ENCODE measurements around the gene TAF4. TPM values are rescaled to one million over a fixed set of nuclear protein-coding genes. Genes with fewer than 3 reads are reported as not detected.

Gene TAF4
- total RNA-seq, 1 experiment from 2014 or later: 94.9 TPM

GRCh38 chr20:62060631-62061541, 4.8 kb downstream of the TAF4 start:
- Histone ChIP-seq H3K36me3 (ENCODE audit: control insufficient read depth, insufficient read depth, low read length) (peaks cover 10% of the 10 kb centered on the region; the same call in 1 of the 2 replicates), H3K27me3 (replicated peaks; ENCODE audit: control insufficient read depth, insufficient read depth, low read length) (no peaks in the 10 kb centered on the region), H3K9me3 (no peaks in the 10 kb centered on the region), H3K4me1 (peaks cover 12% of the 10 kb centered on the region), H3K4me3 (ENCODE audit: low read depth, low read length) (no peak overlapping the region)
- peak in 1 of 2 experiments; percentile 35 for DNase-seq
- BruUV-seq (replicated peaks): no TSS peak
- ChIA-PET POLR2A (no interaction called here), CTCF (no interaction called here)
- H3K27me3 Mint-ChIP-seq (ENCODE audit: insufficient read depth, unreplicated experiment): no peaks in the 10 kb centered on the region
- no peaks in the 10 kb centered on the region for H3K9me3 Mint-ChIP-seq (ENCODE audit: unreplicated experiment)
- H3K27ac Mint-ChIP-seq (ENCODE audit: unreplicated experiment): no peak overlapping the region
- peaks cover 18% of the 10 kb centered on the region for H3K4me1 Mint-ChIP-seq (ENCODE audit: low read depth, unreplicated experiment)
- intact Hi-C loops (cut with micrococcal nuclease; ENCODE audit: unreplicated experiment): loop anchor here (5.0 kb wide), 1 partner anchor 49 kb away; no protein-coding TSS in a partner anchor
- peaks cover 69% of the 10 kb centered on the region for H3K36me3 Mint-ChIP-seq (ENCODE audit: insufficient read depth, unreplicated experiment)
- no peak overlapping the region for H3K4me3 Mint-ChIP-seq (ENCODE audit: unreplicated experiment)
- no peak for TF ChIP-seq CTCF (IDR thresholded peaks at IDR 0.05; ENCODE audit: insufficient read depth in 1 of 2, low read depth in 1 of 2, low read length in 1 of 2, severe bottlenecking in 1 of 2, unreplicated experiment in 1 of 2)

- H3K27me3 Mint-ChIP-seq (ENCODE audit: insufficient read depth, unreplicated experiment): no peaks in the 10 kb centered on the region
- H3K9me3 Mint-ChIP-seq (ENCODE audit: unreplicated experiment): no peaks in the 10 kb centered on the region
- peaks cover 12% of the 10 kb centered on the region for H3K36me3 ChIP-seq (ENCODE audit: control insufficient read depth, insufficient read depth, low read length)
- H3K36me3 Mint-ChIP-seq (ENCODE audit: insufficient read depth, unreplicated experiment): peaks cover 63% of the 10 kb centered on the region
- H3K27me3 ChIP-seq (replicated peaks; ENCODE audit: control insufficient read depth, insufficient read depth, low read length): no peaks in the 10 kb centered on the region
- no peaks in the 10 kb centered on the region for H3K9me3 ChIP-seq
- H3K4me1 ChIP-seq: peaks cover 12% of the 10 kb centered on the region
- peak in 1 of 2 experiments; percentile 39 for DNase-seq
- intact Hi-C loops (cut with micrococcal nuclease; ENCODE audit: unreplicated experiment): loop anchor here (5.0 kb wide), 1 partner anchor 48 kb away; no protein-coding TSS in a partner anchor
- no peak overlapping the region for H3K4me3 Mint-ChIP-seq (ENCODE audit: unreplicated experiment)
- H3K4me1 Mint-ChIP-seq (ENCODE audit: low read depth, unreplicated experiment): peaks cover 18% of the 10 kb centered on the region
- H3K4me3 ChIP-seq (ENCODE audit: low read depth, low read length): no peak overlapping the region
- BruUV-seq (replicated peaks): no TSS peak
- no peak for TF ChIP-seq CTCF (IDR thresholded peaks at IDR 0.05; ENCODE audit: insufficient read depth in 1 of 2, low read depth in 1 of 2, low read length in 1 of 2, severe bottlenecking in 1 of 2, unreplicated experiment in 1 of 2)
- no peak overlapping the region for H3K27ac Mint-ChIP-seq (ENCODE audit: unreplicated experiment)
- CTCF ChIA-PET: no interaction called here
- POLR2A ChIA-PET: no interaction called here
Observed at GRCh38 chr20:62059920-62060630, 5.6 kb downstream of the TAF4 start.

- CTCF ChIA-PET: no interaction called here
- Histone ChIP-seq H3K4me1 (peaks cover 12% of the 10 kb centered on the region), H3K27me3 (replicated peaks; ENCODE audit: control insufficient read depth, insufficient read depth, low read length) (no peaks in the 10 kb centered on the region), H3K36me3 (ENCODE audit: control insufficient read depth, insufficient read depth, low read length) (peaks cover 12% of the 10 kb centered on the region), H3K4me3 (ENCODE audit: low read depth, low read length) (no peak overlapping the region), H3K9me3 (no peaks in the 10 kb centered on the region)
- Mint-ChIP-seq H3K27ac (ENCODE audit: unreplicated experiment) (no peak overlapping the region), H3K36me3 (ENCODE audit: insufficient read depth, unreplicated experiment) (peaks cover 61% of the 10 kb centered on the region), H3K9me3 (ENCODE audit: unreplicated experiment) (no peaks in the 10 kb centered on the region), H3K27me3 (ENCODE audit: insufficient read depth, unreplicated experiment) (no peaks in the 10 kb centered on the region), H3K4me3 (ENCODE audit: unreplicated experiment) (no peak overlapping the region), H3K4me1 (ENCODE audit: low read depth, unreplicated experiment) (peaks cover 18% of the 10 kb centered on the region)
- no peak for TF ChIP-seq CTCF (IDR thresholded peaks at IDR 0.05; ENCODE audit: insufficient read depth in 1 of 2, low read depth in 1 of 2, low read length in 1 of 2, severe bottlenecking in 1 of 2, unreplicated experiment in 1 of 2)
- DNase-seq: peak in 1 of 2 experiments; percentile 27
- intact Hi-C loops (cut with micrococcal nuclease; ENCODE audit: unreplicated experiment): no loop called here
- POLR2A ChIA-PET: no interaction called here
- BruUV-seq (replicated peaks): no TSS peak
Observed at GRCh38 chr20:62059401-62059800, 6.3 kb downstream of the TAF4 start.
